Measurements from ENCODE around the gene RGPD5.
"Not testable (repeated sequence)": the region's sequence is repeated elsewhere in the genome, so short reads cannot be mapped to it uniquely, and the experiment has no call there.

- not testable (repeated sequence) for TF ChIP-seq CTCF (IDR thresholded peaks at IDR 0.05); RAD21 (IDR thresholded peaks at IDR 0.05; ENCODE audit: low read length); POLR2AphosphoS5 (IDR thresholded peaks at IDR 0.05; ENCODE audit: low read depth, low read length); MXI1 (IDR thresholded peaks at IDR 0.05; ENCODE audit: low read depth, low read length); YY1 (IDR thresholded peaks at IDR 0.05; ENCODE audit: low read depth); EZH2phosphoT487 (IDR thresholded peaks at IDR 0.05; ENCODE audit: borderline replicate concordance, low read depth); PBX3 (IDR thresholded peaks at IDR 0.05); MAX (IDR thresholded peaks at IDR 0.05; ENCODE audit: low read depth); CHD2 (IDR thresholded peaks at IDR 0.05; ENCODE audit: low read length, partially characterized antibody); FOSL2 (IDR thresholded peaks at IDR 0.05; ENCODE audit: borderline replicate concordance, low read depth); GABPA (IDR thresholded peaks at IDR 0.05; ENCODE audit: low read depth); SMC3 (IDR thresholded peaks at IDR 0.05; ENCODE audit: low read depth, low read length); REST (IDR thresholded peaks at IDR 0.05; ENCODE audit: low read depth, low read length); IRF3 (IDR thresholded peaks at IDR 0.05; ENCODE audit: low read depth, low read length)
Measured at GRCh38 chr2:109768934-109769333, 25.2 kb upstream of the RGPD5 start.

Data from SK-N-SH (cell line).